DMS153 treated with DMSO at 0.1 percent for 48 hours (cell line): ENCODE results near the gene EDAR.

ENCODE experiments used
- DNase-seq: peaks from one replicate; lab custom pipeline; 2025; ENCODE audit not compliant: unreplicated experiment; lab: John Stamatoyannopoulos, UW

EDAR gene

GRCh38 chr2:109005686-109006204 lies 16.7 kb upstream of the EDAR start:
- DNase-seq: no peak

GRCh38 chr2:109001201-109001600 lies 12.2 kb upstream of the EDAR start:
- DNase-seq: no peak

- no peak for DNase-seq
Measured at GRCh38 chr2:109000738-109001137, 11.7 kb upstream of the EDAR start.

- DNase-seq: no peak
Measured at GRCh38 chr2:108998911-108999310, 9.9 kb upstream of the EDAR start.

- DNase-seq: no peak
Measured at GRCh38 chr2:108994178-108994577, 5.2 kb upstream of the EDAR start.

- no peak for DNase-seq
Measured at GRCh38 chr2:108993095-108993937, 4.3 kb upstream of the EDAR start.

GRCh38 chr2:108988076-108988795 lies 784 bp downstream of the EDAR start:
- DNase-seq: no peak

- DNase-seq: no peak
Measured at GRCh38 chr2:108986916-108987510, 2.0 kb downstream of the EDAR start.

- no peak for DNase-seq
Measured at GRCh38 chr2:108983610-108984009, 5.4 kb downstream of the EDAR start.

- no peak for DNase-seq
Measured at GRCh38 chr2:108983061-108983460, 6.0 kb downstream of the EDAR start.

GRCh38 chr2:108982259-108982679 lies 6.8 kb downstream of the EDAR start:
- no peak for DNase-seq

- DNase-seq: no peak
Measured at GRCh38 chr2:108981846-108982245, 7.2 kb downstream of the EDAR start.

- DNase-seq: no peak
Measured at GRCh38 chr2:108980076-108980475, 8.9 kb downstream of the EDAR start.

GRCh38 chr2:108979461-108979860 lies 9.6 kb downstream of the EDAR start:
- no peak for DNase-seq

- DNase-seq: no peak
Measured at GRCh38 chr2:108978709-108979111, 10.3 kb downstream of the EDAR start.

- no peak for DNase-seq
Measured at GRCh38 chr2:108975613-108976435, 13.2 kb downstream of the EDAR start.

- no peak for DNase-seq
Measured at GRCh38 chr2:108974674-108975073, 14.3 kb downstream of the EDAR start.

GRCh38 chr2:108972663-108973062 lies 16.4 kb downstream of the EDAR start:
- DNase-seq: no peak

GRCh38 chr2:108971661-108972566 lies 17.1 kb downstream of the EDAR start:
- DNase-seq: no peak

GRCh38 chr2:108970369-108970768 lies 18.7 kb downstream of the EDAR start:
- DNase-seq: no peak
